ENCODE data around the gene HNRNPDL. TPM values are rescaled to one million over a fixed set of nuclear protein-coding genes. Genes with fewer than 3 reads are reported as not detected.

The HNRNPDL gene
- total and polyA plus RNA-seq, 2 of the 13 experiments (the other 11 are each of a cell fraction or from before 2014, with no cell fraction given) = 167 to 414 TPM

DNA sequence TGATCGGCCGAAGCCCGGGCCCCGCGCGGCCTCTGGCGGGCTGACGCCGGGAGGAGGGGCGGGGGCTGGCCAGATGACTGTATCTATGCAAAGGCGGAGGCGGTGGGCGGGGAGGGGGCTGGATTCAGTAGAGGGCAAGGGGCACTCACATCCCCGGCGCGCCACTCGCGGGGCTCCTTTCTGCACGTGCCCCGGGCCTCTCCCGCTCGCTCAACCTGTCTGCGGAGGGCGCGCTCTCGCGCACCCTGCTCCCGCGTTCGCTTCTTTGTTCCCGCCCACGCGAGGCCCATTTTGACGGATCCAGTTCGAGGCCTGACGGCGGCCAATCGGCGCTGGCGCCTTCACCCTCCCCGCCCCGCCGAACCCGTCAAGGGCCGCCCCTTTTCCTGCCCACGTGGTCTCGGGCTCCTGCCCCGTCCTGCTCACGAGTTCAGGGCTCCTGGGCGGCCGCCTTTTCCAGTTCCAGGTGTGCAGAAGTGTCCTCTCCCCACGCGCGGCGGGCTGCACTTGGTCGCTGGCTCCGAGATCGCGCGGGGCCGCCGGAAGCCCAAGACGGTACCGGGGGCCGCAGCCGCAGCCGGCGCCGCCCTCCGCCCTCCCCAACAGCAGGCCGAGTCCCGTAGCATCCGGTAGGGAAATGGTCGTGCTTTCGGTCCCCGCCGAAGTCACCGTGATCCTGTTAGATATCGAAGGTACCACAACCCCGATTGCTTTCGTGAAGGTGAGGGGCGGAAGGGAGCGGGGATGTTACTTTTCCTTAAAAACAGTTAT lies at the start of gene HNRNPDL, which contains the start of gene ENOPH1 (continued):
- TF ChIP-seq BCLAF1 (IDR thresholded peaks at IDR 0.05) = no peak
- no peak for TF ChIP-seq ZSCAN22 (CRISPR knock-in tag; IDR thresholded peaks at IDR 0.05)
- peak; percentile 99 for TF ChIP-seq ZNF749 (CRISPR knock-in tag; IDR thresholded peaks at IDR 0.05; ENCODE audit: borderline replicate concordance)
- TF ChIP-seq SKIL (CRISPR knock-in tag; IDR thresholded peaks at IDR 0.05; ENCODE audit: borderline replicate concordance) = peak; percentile 56
- 0 out of 2 replicates have a peak, but pooled peaks have one; percentile 62 for TF ChIP-seq HOXA7 (CRISPR knock-in tag; IDR thresholded peaks at IDR 0.05)
- peak; percentile 85; the same call in 1 of the 2 replicates for TF ChIP-seq MTF1 (CRISPR knock-in tag; IDR thresholded peaks at IDR 0.05)
- no peak for TF ChIP-seq CCAR2 (optimal IDR thresholded peaks at IDR 0.05; ENCODE audit: low read depth, low read length)
- no peak for TF ChIP-seq ZNF577 (CRISPR knock-in tag; IDR thresholded peaks at IDR 0.05; ENCODE audit: borderline replicate concordance, low read depth)
- TF ChIP-seq SMC3 (IDR thresholded peaks at IDR 0.05; ENCODE audit: low read length) = no peak
- peak; percentile 93 for TF ChIP-seq SAP130 (CRISPR knock-in tag; IDR thresholded peaks at IDR 0.05; ENCODE audit: low read depth)
- TF ChIP-seq SIX4 (CRISPR knock-in tag; IDR thresholded peaks at IDR 0.05) = peak; percentile 57; the same call in 1 of the 2 replicates
- TF ChIP-seq ZNF768 (CRISPR knock-in tag; IDR thresholded peaks at IDR 0.05) = peak; percentile 4; the same call in 1 of the 2 replicates
- peak; percentile 76 for TF ChIP-seq HNRNPLL (IDR thresholded peaks at IDR 0.05; ENCODE audit: low read depth, low read length, poor library complexity, severe bottlenecking)
- TF ChIP-seq KDM2A (CRISPR knock-in tag; IDR thresholded peaks at IDR 0.05; ENCODE audit: borderline replicate concordance, low read depth) = peak; percentile 72
- TF ChIP-seq ZNF33B (CRISPR knock-in tag; IDR thresholded peaks at IDR 0.05) = no peak; the same call in 1 of the 2 replicates
- no peak for TF ChIP-seq RORA (CRISPR knock-in tag; IDR thresholded peaks at IDR 0.05)
- TF ChIP-seq MTF2 (CRISPR knock-in tag; IDR thresholded peaks at IDR 0.05; ENCODE audit: borderline replicate concordance) = no peak
- peak; percentile 89 for TF ChIP-seq NR2C2 (CRISPR knock-in tag; IDR thresholded peaks at IDR 0.05; ENCODE audit: borderline replicate concordance)
- TF ChIP-seq REPIN1 (CRISPR knock-in tag; IDR thresholded peaks at IDR 0.05; ENCODE audit: borderline replicate concordance, low read depth) = peak; percentile 93
- peak; percentile 32; the same call in 1 of the 2 replicates for TF ChIP-seq ZNF350 (CRISPR knock-in tag; IDR thresholded peaks at IDR 0.05; ENCODE audit: borderline replicate concordance, low read depth)
- TF ChIP-seq TEAD2 (CRISPR knock-in tag; IDR thresholded peaks at IDR 0.05) = peak; percentile 82; the same call in 1 of the 2 replicates
- peak; percentile 93; the same call in 1 of the 2 replicates for TF ChIP-seq SNAPC5 (CRISPR knock-in tag; IDR thresholded peaks at IDR 0.05; ENCODE audit: borderline replicate concordance)
- TF ChIP-seq, protein P1, sequence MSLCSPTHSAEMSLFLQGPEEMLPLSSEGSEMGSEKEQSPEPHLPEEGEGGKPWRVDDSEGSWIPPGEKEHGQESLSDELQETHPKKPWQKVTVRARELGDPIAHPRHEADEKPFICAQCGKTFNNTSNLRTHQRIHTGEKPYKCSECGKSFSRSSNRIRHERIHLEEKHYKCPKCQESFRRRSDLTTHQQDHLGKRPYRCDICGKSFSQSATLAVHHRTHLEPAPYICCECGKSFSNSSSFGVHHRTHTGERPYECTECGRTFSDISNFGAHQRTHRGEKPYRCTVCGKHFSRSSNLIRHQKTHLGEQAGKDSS (CRISPR knock-in tag; IDR thresholded peaks at IDR 0.05; ENCODE audit: borderline replicate concordance, low read depth) = peak; percentile 22; the same call in 1 of the 2 replicates
